Ishikawa (cell line): ENCODE data around the gene GALNT11.

Source experiments
- CEBPB ChIP-seq: IDR thresholded peaks from 2 replicates; pipeline ENCODE4 v1.6.1; 2012
- CREB1 ChIP-seq: IDR thresholded peaks from 2 replicates; pipeline ENCODE4 v1.6.1; 2012; ENCODE audit warnings: low read depth
- EGR1 ChIP-seq: IDR thresholded peaks from 2 replicates; pipeline ENCODE4 v1.6.1; 2012
- EP300 ChIP-seq: IDR thresholded peaks from 2 replicates; pipeline ENCODE4 v1.6.1; 2012; ENCODE audit warnings: borderline replicate concordance
- FOXM1 ChIP-seq: IDR thresholded peaks from 2 replicates; pipeline ENCODE4 v1.6.1; 2012; ENCODE audit warnings: low read depth, borderline replicate concordance
- RAD21 ChIP-seq: IDR thresholded peaks from 2 replicates; pipeline ENCODE4 v1.6.1; 2012; ENCODE audit warnings: low read depth
- TAF1 ChIP-seq: IDR thresholded peaks from 2 replicates; pipeline ENCODE4 v1.6.1; 2012; ENCODE audit warnings: low read depth, mild to moderate bottlenecking
- YY1 ChIP-seq: IDR thresholded peaks from 2 replicates; pipeline ENCODE4 v1.6.1; 2012; ENCODE audit warnings: low read depth
- TF ChIP-seq, protein P1 (sequence below): IDR thresholded peaks from 2 replicates; pipeline ENCODE4 v1.6.1; 2012
- TF ChIP-seq, protein P2 (sequence below): IDR thresholded peaks from 2 replicates; pipeline ENCODE4 v1.6.1; 2012; ENCODE audit warnings: low read depth, mild to moderate bottlenecking

DNA sequence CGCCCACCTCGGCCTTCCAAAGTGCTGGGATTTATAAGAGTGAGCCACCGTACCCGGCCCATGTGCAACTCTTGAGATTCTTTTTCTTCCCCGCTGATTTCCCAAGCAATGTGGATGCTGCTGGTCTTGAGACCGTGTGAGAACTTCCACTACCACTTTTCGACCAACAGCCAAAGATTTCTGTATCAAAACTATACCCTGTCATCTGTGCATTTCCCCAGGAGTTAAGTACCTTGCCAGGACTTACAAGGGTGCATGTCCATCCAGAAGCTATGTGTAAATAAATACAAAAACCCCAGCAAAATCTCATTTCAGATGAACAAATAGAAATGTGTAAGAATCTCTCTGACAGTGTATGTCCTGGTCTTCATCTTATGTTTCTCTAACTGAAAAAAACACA, 9.9 kb upstream of the GALNT11 start:
- no peak for TF ChIP-seq EGR1
- TF ChIP-seq, protein P1, sequence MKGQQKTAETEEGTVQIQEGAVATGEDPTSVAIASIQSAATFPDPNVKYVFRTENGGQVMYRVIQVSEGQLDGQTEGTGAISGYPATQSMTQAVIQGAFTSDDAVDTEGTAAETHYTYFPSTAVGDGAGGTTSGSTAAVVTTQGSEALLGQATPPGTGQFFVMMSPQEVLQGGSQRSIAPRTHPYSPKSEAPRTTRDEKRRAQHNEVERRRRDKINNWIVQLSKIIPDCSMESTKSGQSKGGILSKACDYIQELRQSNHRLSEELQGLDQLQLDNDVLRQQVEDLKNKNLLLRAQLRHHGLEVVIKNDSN: no peak
- TF ChIP-seq, protein P2, sequence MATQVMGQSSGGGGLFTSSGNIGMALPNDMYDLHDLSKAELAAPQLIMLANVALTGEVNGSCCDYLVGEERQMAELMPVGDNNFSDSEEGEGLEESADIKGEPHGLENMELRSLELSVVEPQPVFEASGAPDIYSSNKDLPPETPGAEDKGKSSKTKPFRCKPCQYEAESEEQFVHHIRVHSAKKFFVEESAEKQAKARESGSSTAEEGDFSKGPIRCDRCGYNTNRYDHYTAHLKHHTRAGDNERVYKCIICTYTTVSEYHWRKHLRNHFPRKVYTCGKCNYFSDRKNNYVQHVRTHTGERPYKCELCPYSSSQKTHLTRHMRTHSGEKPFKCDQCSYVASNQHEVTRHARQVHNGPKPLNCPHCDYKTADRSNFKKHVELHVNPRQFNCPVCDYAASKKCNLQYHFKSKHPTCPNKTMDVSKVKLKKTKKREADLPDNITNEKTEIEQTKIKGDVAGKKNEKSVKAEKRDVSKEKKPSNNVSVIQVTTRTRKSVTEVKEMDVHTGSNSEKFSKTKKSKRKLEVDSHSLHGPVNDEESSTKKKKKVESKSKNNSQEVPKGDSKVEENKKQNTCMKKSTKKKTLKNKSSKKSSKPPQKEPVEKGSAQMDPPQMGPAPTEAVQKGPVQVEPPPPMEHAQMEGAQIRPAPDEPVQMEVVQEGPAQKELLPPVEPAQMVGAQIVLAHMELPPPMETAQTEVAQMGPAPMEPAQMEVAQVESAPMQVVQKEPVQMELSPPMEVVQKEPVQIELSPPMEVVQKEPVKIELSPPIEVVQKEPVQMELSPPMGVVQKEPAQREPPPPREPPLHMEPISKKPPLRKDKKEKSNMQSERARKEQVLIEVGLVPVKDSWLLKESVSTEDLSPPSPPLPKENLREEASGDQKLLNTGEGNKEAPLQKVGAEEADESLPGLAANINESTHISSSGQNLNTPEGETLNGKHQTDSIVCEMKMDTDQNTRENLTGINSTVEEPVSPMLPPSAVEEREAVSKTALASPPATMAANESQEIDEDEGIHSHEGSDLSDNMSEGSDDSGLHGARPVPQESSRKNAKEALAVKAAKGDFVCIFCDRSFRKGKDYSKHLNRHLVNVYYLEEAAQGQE: no peak
- TF ChIP-seq CREB1: no peak
- no peak for TF ChIP-seq TAF1
- TF ChIP-seq CEBPB: no peak
- TF ChIP-seq FOXM1: no peak
- TF ChIP-seq RAD21: no peak
- TF ChIP-seq EP300: no peak
- no peak for TF ChIP-seq YY1
